Small intestine (tissue), 7 donors: Measurements from ENCODE around the gene NGF. TPM values are rescaled to one million over a fixed set of nuclear protein-coding genes. Genes with fewer than 3 reads are reported as not detected.

Source experiments
- DNase-seq, 2 donors: peaks; one replicate each; pipeline versions ENCODE4 v3.0.0 to v3.0.0-alpha.2; 2013
- FAIRE-seq: peaks from 2 replicates; lab custom pipeline; 2012; peaks lifted over from hg19 to GRCh38; lab: Jason Lieb, UNC
- H3K27ac ChIP-seq, 3 donors: one replicate each; pipeline ENCODE4 v1.5.1; 2013; ENCODE audit warnings: low read length in 2 of 3, mild to moderate bottlenecking in 2 of 3, control low read depth in 1 of 3, inconsistent platforms in 1 of 3, low read depth in 1 of 3, moderate library complexity in 1 of 3
- H3K27me3 ChIP-seq, 3 donors: one replicate each; pipeline ENCODE4 v1.6.1; 2013; ENCODE audit warnings: low read length in 3 of 3, inconsistent platforms in 1 of 3; ENCODE audit not compliant: control insufficient read depth in 3 of 3, insufficient read depth in 3 of 3
- H3K36me3 ChIP-seq, 3 donors: one replicate each; pipeline ENCODE4 v1.6.1; 2013; ENCODE audit warnings: low read length in 3 of 3, inconsistent platforms in 1 of 3, low read depth in 1 of 3, mild to moderate bottlenecking in 1 of 3, moderate library complexity in 1 of 3; ENCODE audit not compliant: control insufficient read depth in 3 of 3, insufficient read depth in 2 of 3
- H3K4me1 ChIP-seq, 3 donors: one replicate each; pipeline ENCODE4 v1.6.1; 2013; ENCODE audit warnings: low read length in 2 of 3, inconsistent platforms in 1 of 3, low read depth in 1 of 3, mild to moderate bottlenecking in 1 of 3, moderate library complexity in 1 of 3; ENCODE audit not compliant: control insufficient read depth in 3 of 3, insufficient read depth in 2 of 3
- H3K4me3 ChIP-seq, 3 donors: one replicate each; pipeline ENCODE4 v1.5.1; 2013; ENCODE audit warnings: low read length in 3 of 3, control low read depth in 1 of 3, inconsistent platforms in 1 of 3, low read depth in 1 of 3, mild to moderate bottlenecking in 1 of 3, moderate library complexity in 1 of 3
- H3K9me3 ChIP-seq, 2 donors: one replicate each; pipeline ENCODE4 v1.6.1; 2013; ENCODE audit warnings: low read depth in 1 of 2, low read length in 1 of 2; ENCODE audit not compliant: control insufficient read depth in 2 of 2, insufficient read depth in 1 of 2
- WGBS, 3 donors: extraction: QIAGEN DNeasy Blood & Tissue Kit; methylation state at CpG; one replicate each; pipeline ENCODE4 v1.1.7; 2013; 5-methylcytosine and 5-hydroxymethylcytosine counted together
- polyA plus RNA-seq, 4 donors: library from polyadenylated mRNA; stranded (reverse) in 3 of 4; unstranded in 1 of 4; fragments of 200-250 nt in 3 of 4; fragments of 120-200 nt in 1 of 4; gene quantifications; one replicate each; pipeline versions ENCODE4 v1.2.1 to v1.2.3, GENCODE V29; 2013
- donor health status: healthy with polysubstance abuse.
- donor health status: control.
- donor health status: control.
- donor health status: Bipolar disorder and iron deficiency.
- donor health status: healthy.

The NGF gene
- polyA plus RNA-seq, 4 donors: 0.27 to 3.0 TPM; not detected in 2

- H3K9me3 ChIP-seq: no peaks in the 10 kb centered on the region
- H3K36me3 ChIP-seq: no peaks in the 10 kb centered on the region
- FAIRE-seq (no peak), DNase-seq (no peak)
- H3K27me3 ChIP-seq: peaks cover 0 to 4% (median 0%) of the 10 kb centered on the region in 3 donors
- no peak overlapping the region for H3K27ac ChIP-seq
- H3K4me1 ChIP-seq: no peaks in the 10 kb centered on the region
- 72 to 78% (median 76%) methylated on average over 2 of the region's 2 CpGs for WGBS, 3 donors
- H3K4me3 ChIP-seq: no peak overlapping the region
Observed at GRCh38 chr1:115347282-115347681, 9.2 kb upstream of the NGF start.

- H3K27ac ChIP-seq: no peak overlapping the region
- H3K27me3 ChIP-seq: peaks cover under 1 to 18% (median 6%) of the 10 kb centered on the region in 3 donors
- 69 to 75% (median 71%) methylated on average over 2 of the region's 2 CpGs for WGBS, 3 donors
- no peak overlapping the region for H3K4me3 ChIP-seq
- no peak for FAIRE-seq
- H3K9me3 ChIP-seq: no peaks in the 10 kb centered on the region
- H3K4me1 ChIP-seq: no peaks in the 10 kb centered on the region
- no peak for DNase-seq
- no peaks in the 10 kb centered on the region for H3K36me3 ChIP-seq
Observed at GRCh38 chr1:115343200-115343737, 5.2 kb upstream of the NGF start.

- FAIRE-seq (no peak), DNase-seq (no peak)
- WGBS, 3 donors: 49 to 69% (median 66%) methylated on average over 2 of the region's 2 CpGs
- H3K9me3 ChIP-seq: no peaks in the 10 kb centered on the region
- H3K4me1 ChIP-seq: peaks cover 0 to 6% (median 2%) of the 10 kb centered on the region in 3 donors
- H3K36me3 ChIP-seq: no peaks in the 10 kb centered on the region
- no peak overlapping the region for H3K4me3 ChIP-seq
- H3K27ac ChIP-seq: no peak overlapping the region
- peaks cover 3 to 27% (median 11%) of the 10 kb centered on the region in 3 donors for H3K27me3 ChIP-seq
Observed at GRCh38 chr1:115341948-115342347, 3.9 kb upstream of the NGF start.

- no peak overlapping the region for H3K27ac ChIP-seq
- peak in 1 of 2 donors; percentile 15 for DNase-seq
- peaks cover 0 to 6% (median 2%) of the 10 kb centered on the region in 3 donors for H3K4me1 ChIP-seq
- H3K36me3 ChIP-seq: no peaks in the 10 kb centered on the region
- no peaks in the 10 kb centered on the region for H3K9me3 ChIP-seq
- WGBS, 3 donors: 54 to 66% (median 58%) methylated on average over 3 of the region's 3 CpGs
- no peak for FAIRE-seq
- no peak overlapping the region for H3K4me3 ChIP-seq
- peaks cover 3 to 36% (median 11%) of the 10 kb centered on the region in 3 donors for H3K27me3 ChIP-seq
Observed at GRCh38 chr1:115340879-115341278, 2.8 kb upstream of the NGF start.

GRCh38 chr1:115338457-115338820 is 390 bp upstream of the NGF start:
- Histone ChIP-seq H3K27me3 (peaks cover 3 to 42% (median 11%) of the 10 kb centered on the region in 3 donors), H3K36me3 (no peaks in the 10 kb centered on the region), H3K4me1 (peaks cover 0 to 6% (median 2%) of the 10 kb centered on the region in 3 donors), H3K27ac (no peak overlapping the region), H3K4me3 (peak overlapping the region in 1 of 3 donors; percentile 45), H3K9me3 (no peaks in the 10 kb centered on the region)
- DNase-seq (peak in 1 of 2 donors; percentile 5), FAIRE-seq (no peak)
- WGBS, 3 donors: 14 to 34% (median 24%) methylated on average over 14 to 25 of the region's 25 CpGs

GRCh38 chr1:115337276-115337632 is 795 bp downstream of the NGF start:
- peak; percentile 3 to 32 for DNase-seq
- Histone ChIP-seq H3K4me1 (peaks cover 0 to 6% (median 2%) of the 10 kb centered on the region in 3 donors), H3K36me3 (no peaks in the 10 kb centered on the region), H3K27ac (peak overlapping the region in 1 of 3 donors; percentile 24), H3K9me3 (no peaks in the 10 kb centered on the region), H3K27me3 (peaks cover 3 to 42% (median 11%) of the 10 kb centered on the region in 3 donors), H3K4me3 (peak overlapping the region in 1 of 3 donors; percentile 45)
- WGBS, 3 donors: 0 to 7% (median 6%) methylated on average over 18 to 19 of the region's 19 CpGs
- FAIRE-seq: no peak

- no peak for DNase-seq
- H3K36me3 ChIP-seq: no peaks in the 10 kb centered on the region
- 38 to 57% (median 52%) methylated on average over 3 of the region's 3 CpGs for WGBS, 3 donors
- H3K4me3 ChIP-seq: no peak overlapping the region
- peaks cover 3 to 42% (median 11%) of the 10 kb centered on the region in 3 donors for H3K27me3 ChIP-seq
- no peak overlapping the region for H3K27ac ChIP-seq
- no peak for FAIRE-seq
- H3K4me1 ChIP-seq: peaks cover 0 to 6% (median 2%) of the 10 kb centered on the region in 3 donors
- H3K9me3 ChIP-seq: no peaks in the 10 kb centered on the region
Observed at GRCh38 chr1:115336741-115337140, 1.3 kb downstream of the NGF start.

GRCh38 chr1:115332813-115333608 is 5.0 kb downstream of the NGF start:
- Histone ChIP-seq H3K4me3 (no peak overlapping the region), H3K27me3 (peaks cover 0 to 25% (median 5%) of the 10 kb centered on the region in 3 donors), H3K27ac (no peak overlapping the region), H3K9me3 (no peaks in the 10 kb centered on the region), H3K4me1 (peaks cover 0 to 6% (median 2%) of the 10 kb centered on the region in 3 donors), H3K36me3 (no peaks in the 10 kb centered on the region)
- 67 to 74% (median 69%) methylated on average over 7 of the region's 7 CpGs for WGBS, 3 donors
- DNase-seq (no peak), FAIRE-seq (no peak)
